ENCODE results near the gene DSCAM.

- TF ChIP-seq CTCF (IDR thresholded peaks at IDR 0.05; ENCODE audit: low read length) (no peak), EZH2 (IDR thresholded peaks at IDR 0.05; ENCODE audit: borderline replicate concordance, low read length) (no peak)
These were observed 555.4 kb downstream of the DSCAM start for GRCh38 chr21:40291560-40291959.

Data from OCI-LY1 (cell line).